ENCODE data around the gene SERPING1. TPM values are rescaled to one million over a fixed set of nuclear protein-coding genes. Genes with fewer than 3 reads are reported as not detected.

The SERPING1 gene
- polyA plus RNA-seq, 1 donor (not counting 4 experiments of a cell fraction or from before 2014, with no cell fraction given) = 12.8 TPM

DNA sequence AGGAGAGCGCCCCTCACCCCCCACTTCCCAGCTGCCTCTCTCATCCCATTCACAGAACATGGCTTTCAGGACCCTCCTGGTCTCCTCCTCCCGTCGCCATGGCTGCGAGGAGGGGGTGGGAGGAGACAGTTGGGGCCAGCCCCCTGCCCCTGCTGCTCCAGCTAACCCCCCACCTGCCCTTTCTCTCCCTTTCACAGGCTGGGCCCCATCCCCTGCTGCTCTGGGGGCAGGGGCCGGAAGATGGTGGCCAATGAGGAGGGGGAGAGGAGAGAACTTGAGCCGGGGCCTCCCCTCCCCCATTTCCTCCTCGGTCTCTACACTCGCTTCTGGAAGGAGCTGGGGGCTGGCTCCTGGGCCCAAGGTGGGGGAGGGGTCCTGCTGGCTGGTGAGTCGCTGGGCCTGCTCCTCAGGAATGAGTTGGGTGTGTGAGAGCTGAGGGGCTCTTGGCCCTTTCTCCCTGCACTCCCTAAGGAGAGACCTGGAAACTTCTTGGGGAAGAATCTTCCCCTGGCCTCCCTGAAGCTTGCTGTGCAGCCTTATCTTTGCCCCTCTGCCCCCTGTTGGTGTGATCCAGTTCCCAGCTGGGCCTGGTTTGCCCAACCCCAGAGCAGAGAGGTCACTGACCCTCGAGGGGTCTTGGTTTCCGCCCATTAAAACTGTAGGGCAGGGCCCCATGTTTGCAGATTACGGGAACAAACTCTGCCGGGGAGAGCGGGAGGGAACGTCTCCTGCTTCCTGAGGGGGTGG is 42.0 kb downstream of the SERPING1 start:
- peak overlapping the region; percentile 18 for H3K27ac ChIP-seq (ENCODE audit: control insufficient read depth, insufficient read depth, low read length)
- H3K79me2 ChIP-seq (ENCODE audit: control insufficient read depth, insufficient read depth, low read length) = peaks cover 34% of the 10 kb centered on the region
- H3K9me1 ChIP-seq (ENCODE audit: control insufficient read depth, extremely low read depth, insufficient read depth, low read length) = no peaks in the 10 kb centered on the region
- peak overlapping the region; percentile 93 to 94 (median 93) for H3K4me3 ChIP-seq (ENCODE audit: control insufficient read depth in 2 of 3, extremely low read depth in 1 of 3, insufficient read depth in 2 of 3, low read depth in 1 of 3, low read length in 3 of 3)
- H3K4me1 ChIP-seq (ENCODE audit: control insufficient read depth, extremely low read depth, insufficient read depth, low read length) = peaks cover 36% of the 10 kb centered on the region
- peak overlapping the region; percentile 89 for H3K9ac ChIP-seq (ENCODE audit: control insufficient read depth, extremely low read depth, insufficient read depth, low read length)
- H3K9me3 ChIP-seq (ENCODE audit: control insufficient read depth, low read depth, low read length) = no peaks in the 10 kb centered on the region
- peaks cover 4 to 13% of the 10 kb centered on the region in 2 experiments for H3K36me3 ChIP-seq (ENCODE audit: control insufficient read depth in 2 of 2, extremely low read depth in 1 of 2, insufficient read depth in 2 of 2, low read length in 2 of 2)
- peak overlapping the region; percentile 87 for H3K4me2 ChIP-seq (ENCODE audit: control insufficient read depth, extremely low read depth, insufficient read depth, low read depth, low read length)
- no peak overlapping the region for H2AFZ ChIP-seq (ENCODE audit: control insufficient read depth, low read length)
- no peaks in the 10 kb centered on the region for H3K27me3 ChIP-seq (ENCODE audit: control insufficient read depth, extremely low read depth, insufficient read depth, low read length)
- TF ChIP-seq CTCF (optimal IDR thresholded peaks at IDR 0.05 in 1 of 3, IDR thresholded peaks at IDR 0.05 in 1 of 3, conservative IDR thresholded peaks at IDR 0.05 in 1 of 3; ENCODE audit: extremely low read depth in 1 of 3, insufficient read depth in 2 of 3, low read length in 3 of 3) = peak in 2 of 3 experiments; percentile 14 to 21
- TF ChIP-seq EZH2 (IDR thresholded peaks at IDR 0.05; ENCODE audit: low read length) = no peak
- FAIRE-seq = no peak
- dilution Hi-C loops (cut with MboI; ENCODE audit: extremely low pct_ligation_motif_present, low sequenced_read_pairs) = no loop called here
- H4K20me1 ChIP-seq (ENCODE audit: control insufficient read depth, extremely low read depth, insufficient read depth, low read length) = peaks cover 14% of the 10 kb centered on the region
- no peak for DNase-seq (ENCODE audit: low read depth, low spot score)

- H3K4me1 ChIP-seq (ENCODE audit: control insufficient read depth, extremely low read depth, insufficient read depth, low read length) = peaks cover 29% of the 10 kb centered on the region
- H4K20me1 ChIP-seq (ENCODE audit: control insufficient read depth, extremely low read depth, insufficient read depth, low read length) = peaks cover 14% of the 10 kb centered on the region
- H3K4me2 ChIP-seq (ENCODE audit: control insufficient read depth, extremely low read depth, insufficient read depth, low read depth, low read length) = peak overlapping the region; percentile 87
- peak overlapping the region; percentile 89 for H3K9ac ChIP-seq (ENCODE audit: control insufficient read depth, extremely low read depth, insufficient read depth, low read length)
- no peak overlapping the region for H3K27ac ChIP-seq (ENCODE audit: control insufficient read depth, insufficient read depth, low read length)
- H2AFZ ChIP-seq (ENCODE audit: control insufficient read depth, low read length) = no peak overlapping the region
- dilution Hi-C loops (cut with MboI; ENCODE audit: extremely low pct_ligation_motif_present, low sequenced_read_pairs) = no loop called here
- peak overlapping the region; percentile 93 to 94 (median 93) for H3K4me3 ChIP-seq (ENCODE audit: control insufficient read depth in 2 of 3, extremely low read depth in 1 of 3, insufficient read depth in 2 of 3, low read depth in 1 of 3, low read length in 3 of 3)
- FAIRE-seq (no peak), DNase-seq (ENCODE audit: low read depth, low spot score) (no peak)
- no peaks in the 10 kb centered on the region for H3K9me3 ChIP-seq (ENCODE audit: control insufficient read depth, low read depth, low read length)
- H3K36me3 ChIP-seq (ENCODE audit: control insufficient read depth in 2 of 2, extremely low read depth in 1 of 2, insufficient read depth in 2 of 2, low read length in 2 of 2) = peaks cover 4 to 13% of the 10 kb centered on the region in 2 experiments
- H3K27me3 ChIP-seq (ENCODE audit: control insufficient read depth, extremely low read depth, insufficient read depth, low read length) = no peaks in the 10 kb centered on the region
- no peaks in the 10 kb centered on the region for H3K9me1 ChIP-seq (ENCODE audit: control insufficient read depth, extremely low read depth, insufficient read depth, low read length)
- peaks cover 34% of the 10 kb centered on the region for H3K79me2 ChIP-seq (ENCODE audit: control insufficient read depth, insufficient read depth, low read length)
- TF ChIP-seq EZH2 (IDR thresholded peaks at IDR 0.05; ENCODE audit: low read length) (no peak), CTCF (optimal IDR thresholded peaks at IDR 0.05 in 1 of 3, IDR thresholded peaks at IDR 0.05 in 1 of 3, conservative IDR thresholded peaks at IDR 0.05 in 1 of 3; ENCODE audit: extremely low read depth in 1 of 3, insufficient read depth in 2 of 3, low read length in 3 of 3) (no peak)
These were observed 42.7 kb downstream of the SERPING1 start for GRCh38 chr11:57640068-57640800.

Data from keratinocyte (primary cell).